ENCODE data around the gene EFNA3.

The EFNA3 gene

GRCh38 chr1:155131285-155131684 is 52.6 kb downstream of the EFNA3 start:
- no peak for DNase-seq (ENCODE audit: low spot score)

DNA sequence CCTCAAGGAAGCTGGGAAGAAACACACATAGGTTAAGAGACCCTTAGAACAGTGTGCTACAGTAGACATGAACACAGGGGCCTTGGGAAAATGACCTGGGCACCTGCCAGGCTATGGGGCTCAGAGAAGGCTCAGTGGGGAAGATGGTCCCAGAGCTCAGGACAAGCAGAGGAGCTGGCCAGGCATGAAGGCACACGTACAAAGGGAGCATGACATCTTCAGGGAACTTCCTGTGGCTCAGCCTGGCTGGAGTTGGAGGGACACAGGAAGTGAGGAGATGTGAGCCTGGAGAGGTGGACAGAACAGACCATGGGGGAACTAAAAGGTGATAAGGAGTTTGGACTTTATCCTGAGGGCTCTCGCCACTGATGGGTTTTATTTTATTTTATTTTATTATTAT is 53.2 kb downstream of the EFNA3 start:
- DNase-seq (ENCODE audit: low spot score): no peak

DNA sequence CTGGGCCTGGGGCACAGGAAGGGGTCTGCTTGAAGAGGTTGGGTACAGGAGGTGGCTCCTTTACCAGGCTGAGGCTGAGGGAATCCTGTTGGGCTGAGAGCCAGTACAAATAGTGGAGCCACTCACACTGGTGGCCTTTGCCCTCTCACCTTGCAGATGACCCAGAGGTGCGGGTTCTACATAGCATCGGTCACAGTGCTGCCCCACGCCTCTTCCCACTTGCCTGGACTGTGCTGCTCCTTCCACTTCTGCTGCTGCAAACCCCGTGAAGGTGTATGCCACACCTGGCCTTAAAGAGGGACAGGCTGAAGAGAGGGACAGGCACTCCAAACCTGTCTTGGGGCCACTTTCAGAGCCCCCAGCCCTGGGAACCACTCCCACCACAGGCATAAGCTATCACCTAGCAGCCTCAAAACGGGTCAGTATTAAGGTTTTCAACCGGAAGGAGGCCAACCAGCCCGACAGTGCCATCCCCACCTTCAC is 55.2 kb downstream of the EFNA3 start:
- DNase-seq (ENCODE audit: low spot score): no peak

DNA sequence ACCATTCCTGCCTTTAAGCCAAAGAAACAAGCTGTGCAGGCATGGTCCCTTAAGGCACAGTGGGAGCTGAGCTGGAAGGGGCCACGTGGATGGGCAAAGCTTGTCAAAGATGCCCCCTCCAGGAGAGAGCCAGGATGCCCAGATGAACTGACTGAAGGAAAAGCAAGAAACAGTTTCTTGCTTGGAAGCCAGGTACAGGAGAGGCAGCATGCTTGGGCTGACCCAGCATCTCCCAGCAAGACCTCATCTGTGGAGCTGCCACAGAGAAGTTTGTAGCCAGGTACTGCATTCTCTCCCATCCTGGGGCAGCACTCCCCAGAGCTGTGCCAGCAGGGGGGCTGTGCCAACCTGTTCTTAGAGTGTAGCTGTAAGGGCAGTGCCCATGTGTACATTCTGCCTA is 55.7 kb downstream of the EFNA3 start:
- no peak for DNase-seq (ENCODE audit: low spot score)

DNA sequence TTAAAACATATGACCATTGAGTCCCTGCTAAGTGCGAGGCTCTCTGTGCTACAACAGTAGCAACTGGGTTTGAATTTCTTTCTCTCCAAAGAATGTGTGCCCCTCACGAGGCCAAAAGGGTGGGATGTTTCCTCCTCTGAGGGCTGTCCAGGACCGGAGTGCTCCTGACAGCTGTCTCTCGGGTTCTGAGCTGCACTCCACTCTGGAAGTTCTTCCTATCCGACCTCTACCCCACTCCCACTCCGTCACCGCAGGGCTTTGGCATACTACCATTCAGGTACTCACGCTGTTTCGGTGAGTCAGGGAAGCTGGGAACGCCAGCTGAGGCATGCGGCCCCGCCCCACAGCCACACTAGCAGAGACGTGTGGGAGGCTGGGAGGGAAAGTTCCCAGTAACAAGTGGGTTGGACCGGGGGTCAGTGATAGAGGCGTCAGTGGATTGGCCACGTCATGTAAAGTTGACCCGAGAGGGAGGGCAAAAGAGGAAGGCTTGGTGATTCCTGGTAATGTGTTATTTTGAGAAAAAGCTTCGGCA is 56.3 kb downstream of the EFNA3 start:
- DNase-seq (ENCODE audit: low spot score): peak; percentile 60

- peak; percentile 96 for DNase-seq (ENCODE audit: low spot score)
Observed at GRCh38 chr1:155135415-155136028, 56.9 kb downstream of the EFNA3 start, which contains the start of gene SLC50A1. SLC50A1 (plus strand) TSS chr1:155135852; CDS start chr1:155135912, 60 bp downstream.

- no peak for DNase-seq (ENCODE audit: low spot score)
Observed at GRCh38 chr1:155136748-155137147, 58.1 kb downstream of the EFNA3 start.

Small RNA genes within 50 kb of the gene (small RNA-seq; reads per million reads assigned to genes)
- 0 reads per million in 2 experiments for gene RF00019

All from SK-N-DZ (cell line).